Measurements from ENCODE around the gene TNFRSF14. TPM values are rescaled to one million over a fixed set of nuclear protein-coding genes. Genes with fewer than 3 reads are reported as not detected.

The TNFRSF14 gene
- polyA plus RNA-seq, 3 donors = 21.0 to 27.7 (median 23.8) TPM

- DNase-seq = peak; percentile 98
Observed at GRCh38 chr1:2586154-2587070, 30.2 kb downstream of the TNFRSF14 start, which contains the start of gene PRXL2B. PRXL2B (plus strand) TSS chr1:2586777; CDS start chr1:2586886, 109 bp downstream.

GRCh38 chr1:2587071-2587859, 31.1 kb downstream of the TNFRSF14 start:
- DNase-seq = no peak

DNA sequence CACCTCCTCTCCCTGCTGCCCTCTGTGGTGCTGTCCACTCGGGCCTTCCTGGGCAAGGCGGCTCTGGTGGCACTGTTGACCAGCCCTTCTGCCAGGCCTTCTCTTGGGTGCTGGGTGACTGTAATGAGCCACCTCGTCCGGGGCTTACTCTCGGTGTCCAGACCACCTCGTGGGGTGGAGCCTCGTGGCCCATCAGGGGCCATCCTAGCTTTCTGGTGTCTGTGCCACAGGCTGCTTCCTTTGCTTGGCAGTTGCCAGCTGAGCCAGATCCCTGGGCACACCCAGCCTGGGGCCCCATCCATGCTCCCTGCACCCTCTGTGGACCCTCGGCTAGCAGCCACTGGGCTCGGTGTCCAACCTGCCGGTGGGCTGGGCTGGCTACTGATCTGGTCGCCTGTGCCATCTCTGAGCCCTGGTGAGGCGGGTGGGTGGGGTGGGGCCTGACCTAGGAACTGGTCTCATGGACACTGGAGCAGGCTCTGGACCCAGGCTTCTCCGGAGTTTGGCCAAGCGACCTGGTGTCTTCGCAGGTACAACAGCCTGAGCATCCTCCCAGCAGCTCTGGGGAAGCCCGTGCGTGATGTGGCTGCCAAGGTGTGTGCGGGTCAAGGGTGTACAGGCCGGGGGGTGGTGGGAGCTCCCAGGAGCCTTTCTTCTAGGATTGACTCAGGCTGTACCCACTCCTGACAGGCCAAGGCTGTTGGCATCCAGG, 31.8 kb downstream of the TNFRSF14 start:
- no peak for DNase-seq

DNA sequence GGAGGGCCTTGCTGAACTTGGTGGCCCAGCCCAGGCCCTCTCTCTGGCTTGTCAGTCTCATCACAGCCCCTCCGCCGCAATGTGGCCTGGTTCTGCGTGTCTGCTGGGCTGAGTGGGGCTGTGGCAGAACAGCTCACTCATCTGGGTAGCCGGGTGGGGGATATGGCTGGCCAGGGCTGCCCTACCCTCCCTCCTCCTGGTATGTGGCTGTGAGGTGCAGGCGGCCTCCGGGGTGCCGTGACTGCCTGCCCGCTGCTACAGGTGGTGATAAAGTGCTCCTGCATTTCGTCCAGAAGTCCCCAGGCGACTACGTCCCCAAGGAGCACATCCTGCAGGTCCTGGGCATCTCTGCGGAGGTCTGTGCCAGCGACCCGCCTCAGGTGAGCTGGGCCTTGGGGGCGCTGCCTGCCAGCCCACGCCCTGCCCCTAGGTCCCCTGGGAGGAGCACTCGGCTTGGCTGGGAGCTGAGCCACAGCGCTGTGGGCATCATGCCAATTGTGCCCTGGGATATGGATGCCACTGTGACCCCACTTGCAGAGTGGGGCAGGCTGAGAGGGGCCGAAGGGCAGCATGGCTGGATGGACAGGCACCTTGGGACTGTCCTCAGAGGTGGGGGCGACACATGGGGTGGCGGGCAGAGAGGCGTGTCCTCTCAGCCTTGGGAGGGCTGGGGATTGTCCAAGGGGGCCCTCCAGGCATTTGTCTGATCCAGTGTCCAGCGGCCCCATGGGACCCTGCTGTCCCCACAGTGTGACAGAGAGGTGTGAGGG, 32.7 kb downstream of the TNFRSF14 start:
- no peak for DNase-seq

- no peak for DNase-seq
Observed at GRCh38 chr1:2589431-2590232, 33.5 kb downstream of the TNFRSF14 start.

DNA sequence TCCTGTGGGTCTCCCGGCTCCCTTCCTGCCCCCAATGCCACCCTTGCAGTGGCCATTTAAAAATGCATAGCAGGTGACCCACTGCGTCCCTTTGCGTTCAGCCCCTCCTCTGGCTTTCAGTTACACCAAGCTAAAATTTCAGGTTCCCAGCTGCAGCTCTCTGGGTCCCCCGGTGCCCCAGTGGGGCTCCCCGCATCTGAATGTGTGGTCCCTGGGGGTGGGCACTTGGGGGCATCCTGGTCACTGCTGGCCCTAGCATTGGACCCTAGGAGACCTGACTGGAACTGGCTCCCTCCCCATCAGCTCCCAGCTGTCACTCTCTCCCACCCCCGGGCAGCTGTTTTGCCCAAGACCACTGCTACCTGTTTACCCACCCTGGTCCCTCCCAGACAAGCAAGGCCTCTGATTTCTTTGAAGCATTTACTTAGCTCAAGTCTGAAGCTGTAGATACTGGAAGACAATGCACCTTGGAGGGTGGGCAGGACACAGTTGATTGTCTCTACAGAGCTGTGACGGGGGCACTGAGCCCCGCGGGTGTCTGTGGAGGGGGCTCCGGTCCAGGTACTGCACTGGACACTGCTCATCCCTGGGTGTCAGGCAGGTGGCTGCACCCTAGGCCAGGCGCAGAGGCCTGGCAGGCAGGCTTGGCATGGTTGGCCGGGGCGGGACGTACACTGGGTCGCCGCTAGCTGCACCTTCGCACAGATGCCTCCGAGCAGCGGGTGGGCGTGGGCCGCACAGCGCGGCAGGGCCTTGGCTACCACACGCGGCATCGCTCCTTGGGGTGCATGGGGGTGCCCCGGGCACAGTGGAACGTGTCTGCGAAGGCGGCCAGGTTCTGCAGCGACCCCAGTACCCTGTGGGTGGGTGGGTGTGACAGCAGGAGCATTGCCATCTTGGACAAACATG, 34.3 kb downstream of the TNFRSF14 start:
- no peak for DNase-seq

DNA sequence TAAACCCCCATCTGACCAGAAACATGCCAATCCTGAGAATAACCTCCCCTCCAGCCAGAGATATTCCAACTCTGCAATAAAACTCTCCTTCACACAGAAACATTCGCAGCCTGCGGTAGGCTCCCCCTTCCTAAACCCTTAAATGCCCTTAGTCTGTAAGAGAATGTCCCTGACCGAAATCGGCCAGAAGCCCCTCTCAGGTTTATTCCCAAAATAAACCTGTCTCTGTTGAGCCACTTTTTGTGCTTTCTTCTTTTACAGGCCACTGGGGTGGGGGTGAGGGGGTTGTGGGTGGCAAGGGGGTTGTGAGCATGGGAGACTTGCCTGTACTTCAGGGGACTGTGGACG, 35.0 kb downstream of the TNFRSF14 start:
- no peak for DNase-seq

- no peak for DNase-seq
Observed at GRCh38 chr1:2591581-2592261, 35.5 kb downstream of the TNFRSF14 start.

- DNase-seq = no peak
Observed at GRCh38 chr1:2592672-2593071, 36.5 kb downstream of the TNFRSF14 start.

DNA sequence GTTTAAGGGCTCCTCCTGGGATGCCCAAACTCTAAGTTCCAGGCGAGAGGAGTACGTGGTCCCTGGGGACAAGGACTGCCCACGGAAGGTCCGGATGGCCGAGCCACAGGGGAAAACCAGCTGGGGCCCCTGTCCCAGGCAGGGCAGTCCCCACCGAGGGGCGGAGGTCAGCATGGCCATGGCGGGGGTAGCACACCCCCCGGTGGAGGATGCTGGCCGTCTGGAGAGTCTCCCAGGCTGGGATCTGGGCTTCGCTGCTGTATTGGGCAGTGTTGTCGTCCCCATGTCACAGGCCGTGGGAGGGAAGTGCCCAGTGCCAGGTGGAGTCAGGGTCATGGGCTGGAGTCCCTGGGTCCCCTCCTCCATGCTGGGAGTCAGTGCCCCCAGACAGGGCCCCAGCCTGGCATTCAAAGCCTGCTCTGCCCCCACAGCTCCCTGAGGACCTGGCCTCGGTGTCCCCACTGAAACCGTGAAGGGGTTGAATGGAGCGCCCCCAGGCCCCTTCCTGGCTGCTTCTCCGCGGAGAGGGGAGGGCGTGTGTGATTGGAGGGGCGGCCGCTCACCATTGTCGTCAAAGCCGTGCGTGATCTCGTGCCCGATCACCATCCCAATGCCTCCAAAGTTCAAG, 37.2 kb downstream of the TNFRSF14 start:
- no peak for DNase-seq

GRCh38 chr1:2594001-2594640, 38.0 kb downstream of the TNFRSF14 start:
- no peak for DNase-seq

DNA sequence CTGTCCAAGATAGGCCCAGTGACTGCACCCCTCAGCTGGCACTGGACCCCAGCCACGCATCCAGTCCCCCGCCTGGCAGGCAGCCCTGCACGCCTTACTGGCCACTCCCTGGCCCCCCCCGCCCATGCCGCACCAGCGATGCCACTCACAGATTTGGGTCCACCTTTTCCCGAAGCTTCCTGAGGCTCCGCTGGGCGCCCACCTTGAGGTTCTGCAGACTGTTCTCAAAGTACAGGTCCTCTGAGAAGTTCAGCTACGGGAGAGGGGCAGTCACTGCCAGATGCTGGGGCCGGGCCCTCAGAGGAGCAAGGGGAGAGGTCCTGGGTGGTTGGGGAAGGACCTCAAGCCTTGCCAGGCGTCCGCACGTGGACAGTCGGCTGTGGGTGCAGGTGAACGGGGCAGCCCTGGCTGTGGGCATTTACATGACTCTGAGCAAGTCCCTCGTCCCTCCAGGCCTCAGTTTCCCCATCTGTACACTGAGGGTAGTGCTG, 38.5 kb downstream of the TNFRSF14 start:
- no peak for DNase-seq

DNA sequence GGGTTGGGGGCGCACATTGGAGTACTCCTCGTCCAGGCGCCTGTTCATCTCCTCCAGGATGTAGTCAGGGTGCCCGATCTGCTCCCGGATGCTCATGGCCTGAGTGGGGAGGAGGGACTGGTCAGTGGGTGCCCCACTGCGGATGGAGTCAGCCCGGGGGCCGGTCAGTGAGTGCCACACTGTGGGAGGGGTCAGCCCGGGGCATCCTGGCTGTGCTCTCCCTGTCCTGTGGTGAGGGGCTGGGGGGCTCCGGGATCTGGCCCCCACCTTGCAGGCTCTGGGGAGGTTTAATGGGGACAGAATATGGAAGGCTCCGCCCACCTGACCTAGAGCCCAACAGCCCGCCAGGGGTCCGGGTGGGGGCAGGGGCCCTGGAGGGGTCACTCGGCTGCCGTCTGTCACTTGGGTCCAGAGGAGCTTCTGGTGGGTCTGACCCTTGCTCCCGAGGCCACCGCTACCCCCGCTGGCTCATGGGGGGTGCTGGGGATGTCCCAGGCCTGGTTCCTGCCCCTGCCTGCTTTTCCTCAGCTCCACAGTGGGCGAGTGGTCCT, 39.2 kb downstream of the TNFRSF14 start:
- DNase-seq = no peak

DNA sequence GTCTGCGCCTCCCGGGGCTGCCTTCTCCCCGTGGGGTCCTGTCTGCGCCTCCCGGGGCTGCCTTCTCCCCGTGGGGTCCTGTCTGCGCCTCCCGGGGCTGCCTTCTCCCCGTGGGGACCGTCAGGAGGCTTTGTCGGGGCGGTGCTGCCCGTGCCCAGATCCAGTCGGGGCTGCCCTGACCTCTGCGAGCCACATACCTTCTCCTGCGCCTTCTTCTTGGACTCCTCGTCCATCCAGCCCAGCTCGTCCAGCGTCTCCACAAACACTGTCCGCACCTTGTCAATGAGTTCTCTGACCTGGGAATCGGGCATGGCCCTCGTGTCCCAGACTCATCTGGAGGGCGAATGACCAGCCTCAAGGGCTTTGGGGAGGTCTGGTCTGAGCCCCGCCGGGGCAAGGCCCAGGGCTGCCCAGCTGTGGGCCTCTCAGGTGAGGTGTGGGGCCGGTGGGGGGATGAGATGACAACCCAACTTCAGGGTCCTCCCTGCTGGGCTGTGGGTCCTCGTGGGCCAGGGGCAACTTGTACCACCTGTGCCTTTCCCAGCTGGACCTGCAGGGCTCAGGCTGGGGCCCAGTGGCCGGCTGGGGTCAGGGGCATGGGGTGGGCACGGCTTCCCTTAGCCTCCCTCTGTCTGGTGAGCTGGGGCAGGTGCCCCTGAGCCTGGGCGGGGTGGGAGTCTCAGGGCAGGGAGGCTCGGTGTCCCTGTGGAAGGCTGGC, 39.8 kb downstream of the TNFRSF14 start:
- DNase-seq = no peak

GRCh38 chr1:2596530-2597333, 40.6 kb downstream of the TNFRSF14 start:
- DNase-seq = no peak

Measured in renal pelvis (tissue), 4 donors.